DMS79 (cell line): Measurements from ENCODE around the gene CBLB.
"Not testable (repeated sequence)": the region's sequence is repeated elsewhere in the genome, so short reads cannot be mapped to it uniquely, and the experiment has no call there.

Source experiments
- DNase-seq: peaks from one replicate; lab custom pipeline; 2025; lab: John Stamatoyannopoulos, UW

CBLB gene

GRCh38 chr3:105821433-105821832 lies 47.4 kb downstream of the CBLB start:
- DNase-seq, result no peak

- no peak for DNase-seq
These were observed 52.0 kb downstream of the CBLB start for GRCh38 chr3:105816833-105817232.

- not testable (repeated sequence) for DNase-seq
These were observed 53.5 kb downstream of the CBLB start for GRCh38 chr3:105815331-105815730.

- no peak for DNase-seq
These were observed 55.1 kb downstream of the CBLB start for GRCh38 chr3:105813710-105814109.

GRCh38 chr3:105812194-105812586 lies 56.6 kb downstream of the CBLB start:
- no peak for DNase-seq

- DNase-seq, result no peak
These were observed 57.2 kb downstream of the CBLB start for GRCh38 chr3:105811518-105812193.

GRCh38 chr3:105809208-105809888 lies 59.5 kb downstream of the CBLB start:
- no peak for DNase-seq

- no peak for DNase-seq
These were observed 61.1 kb downstream of the CBLB start for GRCh38 chr3:105807701-105808100.

- DNase-seq, result no peak
These were observed 61.7 kb downstream of the CBLB start for GRCh38 chr3:105807146-105807545.

- DNase-seq, result no peak
These were observed 62.5 kb downstream of the CBLB start for GRCh38 chr3:105806359-105806758.

GRCh38 chr3:105805404-105805803 lies 63.4 kb downstream of the CBLB start:
- DNase-seq, result no peak

- no peak for DNase-seq
These were observed 66.6 kb downstream of the CBLB start for GRCh38 chr3:105802118-105802706.

GRCh38 chr3:105801397-105801796 lies 67.4 kb downstream of the CBLB start:
- DNase-seq, result no peak

GRCh38 chr3:105800320-105800719 lies 68.5 kb downstream of the CBLB start:
- DNase-seq, result no peak

GRCh38 chr3:105799286-105799685 lies 69.5 kb downstream of the CBLB start:
- no peak for DNase-seq

- no peak for DNase-seq
These were observed 70.4 kb downstream of the CBLB start for GRCh38 chr3:105798381-105798934.

- no peak for DNase-seq
These were observed 75.8 kb downstream of the CBLB start for GRCh38 chr3:105793040-105793439.

GRCh38 chr3:105791919-105792786 lies 76.7 kb downstream of the CBLB start:
- no peak for DNase-seq

GRCh38 chr3:105791131-105791530 lies 77.7 kb downstream of the CBLB start:
- DNase-seq, result no peak

- no peak for DNase-seq
These were observed 78.3 kb downstream of the CBLB start for GRCh38 chr3:105790534-105790933.

- DNase-seq, result no peak
These were observed 80.2 kb downstream of the CBLB start for GRCh38 chr3:105788593-105788992.

- no peak for DNase-seq
These were observed 81.4 kb downstream of the CBLB start for GRCh38 chr3:105787453-105787852.
